HG02588 (cell line): ENCODE data around the gene MPP1.

Experiments
- ATAC-seq: cut with Tn5 transposase; IDR thresholded peaks from one replicate; pipeline ENCODE4 v1.9.1; 2021; ENCODE audit warnings: mild to moderate bottlenecking, moderate library complexity; ENCODE audit not compliant: unreplicated experiment

Gene MPP1

DNA sequence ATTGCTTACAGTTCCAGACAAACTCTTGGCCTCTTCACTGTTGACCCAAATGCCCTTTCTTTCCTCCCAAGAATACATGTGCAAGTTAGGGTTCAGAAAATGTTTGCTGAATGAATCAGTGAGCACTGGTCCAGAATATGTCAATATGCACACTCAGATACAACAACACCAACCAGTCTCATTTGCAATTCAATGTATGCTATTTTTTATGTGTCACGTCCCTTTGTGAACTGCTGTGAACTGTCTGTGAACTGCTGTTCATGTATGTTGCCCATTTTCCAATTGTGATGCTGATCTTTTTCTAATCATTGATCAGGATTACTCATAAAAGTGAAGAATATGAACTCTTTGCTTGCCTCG, 72.2 kb downstream of the MPP1 start:
- ATAC-seq: no peak

DNA sequence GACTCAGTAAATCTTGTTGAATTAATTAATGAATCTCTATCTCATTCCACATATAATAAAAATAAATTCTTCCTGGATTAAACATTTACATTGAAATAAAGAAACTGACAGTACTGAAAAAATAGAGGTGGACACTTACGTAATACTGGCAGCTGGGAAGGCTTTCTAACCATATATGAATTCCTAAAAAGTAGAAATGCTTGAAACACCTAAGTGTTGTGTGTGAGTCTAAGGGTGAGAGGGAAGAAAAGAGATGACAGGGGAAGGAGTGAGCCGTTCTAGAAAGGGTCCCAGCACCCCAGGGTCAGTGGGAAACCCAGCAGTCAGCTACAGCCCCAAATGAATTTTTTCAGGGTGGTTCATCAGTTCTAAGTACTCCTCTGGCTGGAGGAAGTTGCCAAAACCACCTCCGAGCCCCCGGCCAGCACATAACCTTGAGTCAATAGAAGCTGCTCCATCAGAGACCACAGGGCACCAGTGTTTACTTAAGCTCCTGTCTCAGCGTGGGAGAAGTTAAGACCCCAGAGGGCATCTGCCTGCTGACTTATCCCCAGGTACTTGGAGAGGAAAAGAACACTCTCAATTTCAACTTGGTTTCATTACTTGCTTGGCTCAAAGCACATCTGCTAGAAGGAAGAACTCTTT, 72.7 kb downstream of the MPP1 start:
- no peak for ATAC-seq

DNA sequence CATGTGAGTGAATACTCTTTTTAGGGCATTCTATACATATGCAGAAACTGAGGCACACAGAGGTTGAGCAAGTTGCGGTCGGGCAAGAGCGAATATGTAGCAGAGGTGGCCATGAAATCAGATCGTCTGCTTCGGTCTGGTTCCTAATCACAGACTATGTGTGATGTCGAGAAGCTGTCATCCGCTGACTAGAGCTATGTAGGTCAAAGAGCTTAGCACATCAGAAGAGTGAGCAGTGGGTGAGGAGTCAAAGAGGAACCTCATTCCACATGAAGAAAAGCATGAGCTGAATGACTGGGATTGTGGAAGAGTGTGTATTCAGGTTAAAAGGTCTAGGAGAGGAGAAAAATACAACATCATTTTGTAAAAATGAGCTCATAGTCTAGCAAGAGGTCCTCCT, 73.4 kb downstream of the MPP1 start:
- no peak for ATAC-seq

DNA sequence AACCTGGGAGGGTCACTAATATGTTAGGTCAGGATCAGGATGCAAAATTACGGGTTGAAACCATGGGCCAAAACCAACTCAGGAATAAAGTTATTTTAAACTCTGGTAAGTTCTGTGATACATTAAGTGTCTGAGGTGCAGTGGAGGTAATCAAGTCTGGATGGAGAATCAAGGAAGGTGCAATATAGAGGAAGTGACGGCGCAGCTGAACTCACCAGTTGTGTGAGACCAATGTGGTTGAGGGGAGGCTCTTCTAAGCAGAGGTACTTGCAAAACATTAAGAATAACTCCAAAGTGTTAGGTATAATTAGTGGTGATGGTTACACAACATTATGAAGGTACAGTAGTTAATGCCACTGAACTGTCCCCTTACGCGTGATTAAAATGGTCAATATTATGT, 74.1 kb downstream of the MPP1 start:
- ATAC-seq: no peak

DNA sequence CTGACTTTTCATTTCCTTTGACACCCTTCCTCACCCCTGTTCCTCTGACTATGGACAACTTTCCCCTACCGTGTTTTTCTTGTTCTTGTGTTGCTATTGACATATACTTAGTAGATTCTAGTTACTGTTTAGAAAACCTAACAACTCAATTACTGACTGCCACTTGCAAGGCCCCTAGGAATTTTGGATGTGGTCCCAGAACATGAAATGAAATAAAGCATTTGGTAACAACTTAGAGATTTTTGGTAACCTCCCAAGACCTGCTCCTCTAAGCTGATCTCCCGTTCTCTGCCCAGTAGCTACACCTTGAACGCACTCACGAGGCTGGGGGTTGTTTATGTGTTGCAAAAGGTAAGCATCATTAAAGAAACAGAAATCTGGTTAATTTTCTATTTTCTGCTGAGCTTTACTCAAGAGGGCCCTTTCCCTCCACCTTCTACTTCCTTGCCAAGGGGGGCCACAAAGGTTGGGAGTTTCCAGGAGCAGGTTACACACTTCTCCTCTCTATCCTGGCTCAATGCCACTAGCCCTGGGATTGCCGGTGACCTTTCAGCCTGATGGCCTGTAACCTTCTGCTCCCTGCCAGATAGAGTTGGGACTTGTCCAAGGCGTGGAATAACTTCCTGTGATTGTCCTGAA, 74.9 kb downstream of the MPP1 start:
- no peak for ATAC-seq

DNA sequence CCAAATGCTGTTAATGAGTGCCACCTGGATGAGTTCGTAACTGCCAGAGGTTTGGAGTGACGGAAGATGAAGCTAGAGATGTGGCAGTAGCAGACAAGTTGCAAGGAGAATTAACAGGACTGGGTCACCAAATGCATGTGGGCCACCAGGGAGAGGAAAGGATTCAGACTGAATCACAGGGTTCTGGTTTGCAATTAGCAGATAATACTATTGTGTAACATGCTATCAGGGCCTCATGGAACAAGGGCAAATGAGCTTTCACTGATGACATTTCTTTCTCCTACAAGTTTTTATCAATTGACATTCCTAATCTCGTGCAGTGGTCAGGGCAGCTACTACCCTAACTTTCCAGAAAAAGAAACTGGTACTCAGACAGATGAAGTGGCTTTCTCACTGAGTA, 75.8 kb downstream of the MPP1 start:
- ATAC-seq: no peak
